Fibroblast of upper back skin (primary cell): ENCODE results near the gene CHCHD4.

Experiments
- DNase-seq: peaks from one replicate; pipeline ENCODE4 v3.0.0-alpha.2; 2013

CHCHD4 gene

DNA sequence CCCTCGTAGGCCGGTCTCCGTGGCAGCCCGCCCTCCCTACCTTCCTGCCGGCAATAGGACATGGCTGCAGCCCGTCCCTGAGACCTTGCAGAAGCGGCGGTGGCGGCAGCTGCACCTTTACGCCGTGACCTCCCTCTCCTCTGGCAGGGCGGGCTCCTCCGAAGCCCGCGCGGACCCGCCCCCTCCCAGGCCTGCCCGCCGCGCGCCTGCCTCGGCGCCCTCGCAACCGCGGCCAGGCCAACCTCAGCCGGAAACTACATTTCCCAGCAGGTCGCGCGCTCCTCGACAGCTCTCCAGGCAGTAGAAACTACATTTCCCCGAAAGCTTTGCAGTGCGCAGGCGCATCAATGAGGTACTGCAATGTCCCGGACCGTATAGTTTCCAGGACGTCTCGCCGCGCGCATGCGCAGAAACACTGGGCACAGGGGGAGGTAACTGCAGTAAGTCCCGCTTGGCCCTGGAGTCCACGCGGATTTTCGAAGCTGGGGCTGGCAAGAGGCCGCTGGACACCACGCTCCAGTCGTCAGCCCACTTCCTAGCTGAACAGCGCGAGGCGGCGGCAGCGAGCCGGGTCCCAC is at the start of gene CHCHD4, which contains the start of gene TMEM43:
TSS of gene CHCHD4 (minus strand) at position 256 of the 578 bp plus-strand sequence. CDS start at position 62, 194 bp downstream.
TSS of gene TMEM43 (plus strand) at position 438 of the 578 bp plus-strand sequence. CDS start 142 bp downstream, outside the sequence.
- peak; percentile 100 for DNase-seq

DNA sequence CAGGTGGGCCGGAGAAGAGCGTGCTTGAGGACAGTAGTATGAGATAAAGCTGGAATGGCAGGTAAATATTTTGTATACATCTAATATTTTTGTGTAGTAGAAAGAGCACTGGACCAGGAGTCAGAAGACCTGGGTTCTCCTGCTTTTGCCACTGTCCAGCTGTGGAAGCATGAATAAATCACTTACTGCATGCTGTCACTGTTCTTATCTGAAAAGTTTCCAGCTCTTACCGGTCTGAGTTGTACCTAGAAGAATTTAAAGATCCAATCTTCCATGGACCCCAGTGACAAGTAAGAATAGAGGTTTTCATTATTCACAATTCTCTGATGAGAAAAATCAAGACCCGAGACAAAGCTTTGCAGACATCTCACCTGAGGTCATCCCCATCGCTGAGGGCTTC is 47.8 kb upstream of the CHCHD4 start:
- DNase-seq = no peak

DNA sequence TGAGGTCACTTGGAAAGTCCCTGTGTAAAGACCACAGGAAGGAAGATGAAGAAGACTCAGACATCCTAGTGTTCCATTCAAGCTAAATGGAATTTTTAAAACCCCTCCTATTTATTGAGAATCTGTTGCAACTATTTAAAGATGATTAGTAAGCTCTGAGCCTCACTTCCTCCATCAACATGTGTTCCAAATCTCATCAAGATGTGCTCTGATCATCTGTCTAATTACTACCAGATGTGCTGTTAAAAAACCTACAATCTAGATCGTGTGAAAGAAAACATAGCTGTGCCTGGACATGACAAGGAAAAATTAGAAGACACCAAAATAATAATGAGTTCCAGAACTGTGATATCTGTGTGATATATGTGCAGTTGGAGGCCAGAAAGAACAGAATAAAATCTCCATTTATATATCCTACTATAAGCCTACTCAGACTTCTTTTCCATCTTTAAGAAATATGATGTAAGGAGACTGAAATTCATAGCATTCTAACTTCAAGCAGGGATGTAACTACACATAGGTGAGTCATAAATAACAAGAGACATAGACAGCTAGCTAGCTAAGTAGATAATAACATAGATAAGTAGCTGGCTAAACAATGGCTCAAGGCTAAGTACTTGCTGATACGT is 46.0 kb upstream of the CHCHD4 start:
- peak; percentile 91 for DNase-seq

DNA sequence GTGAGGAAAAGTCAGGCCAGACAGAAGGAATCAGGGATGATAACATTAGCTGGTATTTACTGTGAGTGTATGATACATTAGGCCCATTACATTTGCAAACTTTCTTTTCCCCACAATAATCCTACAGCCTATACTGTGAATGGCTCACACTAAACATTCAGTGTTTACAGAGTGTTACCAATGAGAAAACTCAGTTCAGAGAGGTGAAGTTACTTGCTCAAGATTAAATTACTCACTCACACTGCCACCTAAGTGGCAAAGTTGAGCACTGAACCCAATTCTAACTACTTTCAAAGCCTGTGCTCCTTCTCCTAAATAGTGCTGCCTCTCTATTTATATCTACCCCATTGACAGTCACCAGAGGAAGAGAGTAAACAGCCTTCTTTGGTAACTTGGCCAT is 45.2 kb upstream of the CHCHD4 start:
- no peak for DNase-seq

DNA sequence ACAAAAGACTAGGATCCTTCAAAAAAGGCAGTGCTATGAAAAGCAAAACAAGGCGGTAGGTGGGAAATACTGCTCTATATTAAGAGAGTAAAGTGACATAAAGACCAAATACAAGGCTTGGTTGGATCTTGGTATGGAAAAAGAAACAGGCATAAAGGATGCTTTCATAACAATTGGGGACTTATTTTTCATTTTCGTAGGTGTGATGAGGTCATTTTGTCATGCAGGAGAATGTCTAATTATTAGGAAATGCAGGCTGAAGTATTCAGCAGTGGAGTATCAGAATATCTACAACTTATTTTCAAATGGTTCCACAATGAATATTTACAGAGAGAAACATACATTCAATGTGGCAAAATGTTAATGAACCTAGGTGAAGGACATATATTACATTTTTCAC is 44.8 kb upstream of the CHCHD4 start:
- no peak for DNase-seq

DNA sequence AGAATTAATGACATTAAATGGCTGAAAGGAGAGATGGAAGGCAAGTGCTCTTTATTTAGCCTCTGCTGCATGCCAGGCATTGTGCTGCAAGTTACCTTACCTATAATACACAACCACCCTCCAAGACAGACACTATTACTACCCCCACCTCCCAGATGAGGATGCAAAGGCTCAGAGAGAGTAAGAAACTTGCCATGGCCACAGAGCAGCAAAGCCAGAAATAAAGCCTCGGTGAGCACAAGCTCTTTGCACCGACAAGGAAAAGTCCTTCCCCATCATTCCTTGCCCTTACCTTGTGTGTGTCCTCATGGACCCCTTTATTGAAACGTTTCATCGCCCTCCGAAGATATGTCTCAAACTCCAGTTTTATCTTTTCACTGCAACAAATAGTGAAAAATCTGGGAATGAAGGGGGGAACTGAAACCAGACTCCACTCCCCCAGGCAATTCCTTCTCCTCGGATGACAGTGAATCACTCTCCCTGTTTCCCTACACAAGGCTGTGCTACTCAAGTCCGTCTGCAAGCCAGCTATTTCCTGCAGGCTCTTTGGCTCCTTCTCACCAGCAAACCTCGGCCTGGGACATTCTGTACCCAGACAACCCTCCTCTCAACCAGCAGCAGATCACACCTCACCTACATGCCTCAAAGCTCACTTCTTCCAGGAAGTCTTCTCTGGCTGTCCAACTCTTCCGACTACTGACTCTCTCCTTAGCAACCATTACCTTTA is 42.4 kb upstream of the CHCHD4 start:
- DNase-seq = no peak

DNA sequence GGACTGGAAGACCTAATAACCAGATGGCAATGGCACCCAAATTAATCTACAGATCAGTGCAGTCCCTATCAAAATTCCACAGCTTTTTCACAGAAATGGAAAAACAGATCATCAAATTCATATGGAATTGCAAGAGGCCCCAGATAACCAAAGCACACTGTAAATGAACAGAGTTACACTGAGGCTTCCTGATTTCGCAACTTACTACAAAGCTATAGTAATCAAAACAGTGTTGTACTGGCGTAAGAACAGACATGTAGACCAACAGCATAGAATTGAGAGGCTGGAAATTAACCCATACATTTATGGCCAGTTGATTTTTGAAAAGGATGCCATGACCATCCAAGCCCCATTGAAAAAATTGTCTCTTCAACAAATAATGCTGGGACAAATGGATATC is 37.5 kb upstream of the CHCHD4 start:
- DNase-seq = no peak

DNA sequence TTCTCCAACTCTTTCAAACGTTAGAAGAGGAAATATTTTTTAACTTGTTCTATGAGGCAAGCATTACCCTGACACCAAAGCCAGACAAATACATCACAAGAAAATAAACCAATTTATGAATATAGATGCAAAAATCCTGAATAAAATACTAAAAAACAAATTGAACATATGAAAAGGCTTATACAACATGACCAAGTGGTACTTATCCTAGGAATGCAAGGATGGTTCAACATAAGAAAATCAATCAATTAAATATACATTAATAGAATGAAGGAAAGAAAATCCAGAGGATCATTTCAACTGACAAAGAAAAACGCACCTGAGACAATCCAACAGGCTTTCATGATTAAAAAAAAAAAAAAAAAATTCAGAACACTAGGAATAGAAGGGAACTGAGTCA is 36.6 kb upstream of the CHCHD4 start:
- DNase-seq = no peak

DNA sequence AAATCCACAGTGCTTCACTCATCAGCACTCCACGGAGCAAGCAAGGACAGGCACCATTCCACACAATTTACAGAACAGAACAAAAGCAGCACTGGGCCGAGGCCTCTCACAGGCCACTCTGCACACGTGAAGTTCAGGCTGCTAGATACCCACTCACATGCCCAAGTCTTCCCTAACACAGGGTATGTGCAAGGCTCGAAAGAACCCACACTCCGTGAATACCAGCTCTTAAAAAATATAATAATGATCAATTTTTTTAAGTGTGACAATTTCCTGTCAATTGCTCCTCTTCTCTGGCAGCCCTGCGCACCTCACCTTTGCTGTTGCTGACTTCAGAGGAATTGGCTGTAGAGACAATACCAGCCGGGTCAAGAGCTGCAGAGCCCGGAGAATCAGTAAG is 34.8 kb upstream of the CHCHD4 start:
- no peak for DNase-seq

DNA sequence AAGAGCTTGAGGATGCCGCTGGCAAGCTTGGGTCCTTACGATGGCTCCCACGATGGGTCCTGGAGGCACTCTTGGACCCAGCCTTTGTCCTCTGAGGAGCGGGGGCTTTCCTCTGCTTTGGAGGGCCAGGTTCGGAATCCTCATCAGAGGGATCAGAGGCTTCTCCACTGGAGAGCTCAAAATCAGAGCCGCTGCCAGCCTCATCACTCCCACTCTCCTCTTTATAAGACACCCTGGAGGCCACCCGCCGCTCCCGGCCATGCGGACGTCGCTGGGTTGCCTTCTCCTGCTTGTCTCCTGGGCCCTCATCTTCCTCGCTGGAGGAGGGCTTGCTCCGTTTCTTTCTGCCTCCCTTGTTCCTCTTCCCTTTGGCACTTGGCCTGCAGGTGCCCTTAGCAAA is 33.7 kb upstream of the CHCHD4 start:
- no peak for DNase-seq

DNA sequence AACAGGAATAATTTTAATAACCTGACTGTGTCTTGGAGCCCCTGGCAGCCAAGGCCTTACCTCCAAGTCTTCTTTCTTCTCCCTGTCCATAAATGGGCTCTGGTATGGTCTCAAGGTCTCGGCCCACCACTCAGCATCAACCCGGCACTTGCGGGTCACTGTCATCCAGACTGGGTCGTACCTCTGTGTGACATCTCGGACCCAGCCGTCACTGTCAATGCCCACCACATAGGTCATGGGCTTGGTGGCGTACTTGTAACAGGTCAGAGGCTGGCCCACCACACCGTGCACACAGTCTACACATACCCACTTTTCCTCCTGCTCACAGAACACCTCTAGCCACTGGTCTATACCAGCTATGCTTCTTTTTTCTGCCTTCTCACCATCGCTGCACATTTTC is 33.3 kb upstream of the CHCHD4 start:
- DNase-seq = no peak

DNA sequence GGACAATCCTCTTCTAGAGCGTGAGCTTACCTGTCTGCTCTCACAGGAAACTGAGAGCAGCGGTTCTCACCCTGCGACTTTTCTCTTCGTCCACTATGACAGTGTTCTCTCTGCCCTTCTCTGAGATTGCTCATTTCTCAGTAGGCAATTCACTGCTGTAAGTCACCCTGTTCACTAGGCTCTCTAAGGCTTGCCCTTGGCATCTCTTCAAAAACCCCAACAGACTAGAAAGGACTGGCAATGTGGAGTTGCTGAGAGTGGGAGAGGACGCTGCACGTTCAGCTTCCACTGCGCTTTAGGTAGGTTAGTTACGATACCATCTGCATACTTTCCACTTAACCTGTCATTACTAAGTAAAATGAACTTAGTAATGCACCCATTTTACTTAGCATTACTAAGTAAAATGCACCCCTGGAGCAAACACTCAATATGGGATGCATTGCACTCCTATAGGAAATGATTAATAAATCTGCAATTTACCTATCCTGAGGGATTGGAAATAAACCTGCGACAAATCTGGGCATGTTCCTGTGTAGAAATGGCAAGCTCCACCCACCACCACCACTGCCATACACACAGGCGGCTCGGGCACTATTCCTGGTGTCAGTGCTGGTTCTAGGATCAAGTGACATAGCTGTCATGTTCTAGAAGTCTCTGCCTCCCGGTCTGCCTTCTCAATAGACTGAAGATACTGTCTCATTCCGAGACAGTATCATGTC is 32.3 kb upstream of the CHCHD4 start:
- no peak for DNase-seq

DNA sequence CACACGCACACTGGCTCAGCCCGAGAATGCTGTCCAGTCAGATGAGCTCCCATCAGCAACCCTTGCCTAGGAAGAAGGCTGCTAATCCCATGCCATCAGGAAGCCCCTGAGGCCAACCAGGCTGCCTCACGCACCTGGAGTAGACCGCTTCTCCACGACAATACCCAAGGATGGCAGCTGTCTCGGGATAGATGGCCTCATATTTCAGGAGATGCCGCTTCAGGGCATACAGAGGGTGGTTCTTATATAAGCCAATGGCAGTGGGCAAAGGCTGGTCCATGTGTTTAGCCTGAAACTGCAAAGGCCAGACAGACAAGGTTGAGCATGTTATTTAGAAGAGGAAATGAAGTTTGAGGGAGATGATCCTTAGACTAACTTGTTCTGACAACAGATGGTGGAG is 31.5 kb upstream of the CHCHD4 start:
- no peak for DNase-seq

DNA sequence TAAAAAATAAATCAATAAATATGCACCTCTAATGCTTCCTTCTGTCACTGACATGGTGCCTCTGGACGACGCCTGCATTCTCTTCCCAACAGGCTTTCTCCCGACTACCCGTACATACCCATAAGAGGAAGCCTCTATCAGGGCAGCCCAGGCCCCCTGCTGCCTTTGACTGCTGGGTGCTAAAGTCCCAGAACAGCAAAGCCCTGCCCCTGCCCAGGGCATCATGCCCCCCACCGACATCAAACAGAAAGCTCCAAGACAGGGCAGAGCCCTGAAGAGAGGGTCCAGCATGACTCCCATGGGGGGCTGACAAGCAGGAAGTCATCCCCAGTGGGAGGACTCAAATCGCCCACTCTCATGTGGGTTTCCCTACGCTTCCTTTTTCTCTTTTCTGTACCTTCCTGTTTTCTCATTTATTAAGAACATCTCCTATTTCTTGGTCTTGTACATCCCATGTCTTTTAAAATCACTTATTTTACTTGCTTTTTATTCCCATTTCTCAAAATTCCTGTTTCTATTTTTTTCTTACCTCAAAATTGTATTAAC is 30.3 kb upstream of the CHCHD4 start:
- DNase-seq = no peak

DNA sequence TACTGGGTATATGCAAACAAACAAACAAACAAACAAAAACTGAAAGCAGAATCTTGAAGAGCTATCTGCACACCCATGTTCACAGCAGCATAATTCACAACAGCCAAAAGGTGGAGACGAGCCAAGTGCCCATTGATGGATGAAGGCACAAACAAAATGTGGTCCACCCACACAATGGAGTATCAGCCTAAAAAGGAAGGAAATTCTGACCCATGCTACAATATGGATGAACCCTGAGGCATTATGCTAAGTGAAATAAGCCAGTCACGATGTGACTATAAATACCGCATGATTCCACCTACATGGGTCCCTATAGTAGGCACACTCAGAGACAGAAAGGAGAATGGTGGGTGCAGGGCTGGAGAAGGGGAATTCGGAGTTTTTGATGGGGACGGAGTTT is 29.6 kb upstream of the CHCHD4 start:
- no peak for DNase-seq

DNA sequence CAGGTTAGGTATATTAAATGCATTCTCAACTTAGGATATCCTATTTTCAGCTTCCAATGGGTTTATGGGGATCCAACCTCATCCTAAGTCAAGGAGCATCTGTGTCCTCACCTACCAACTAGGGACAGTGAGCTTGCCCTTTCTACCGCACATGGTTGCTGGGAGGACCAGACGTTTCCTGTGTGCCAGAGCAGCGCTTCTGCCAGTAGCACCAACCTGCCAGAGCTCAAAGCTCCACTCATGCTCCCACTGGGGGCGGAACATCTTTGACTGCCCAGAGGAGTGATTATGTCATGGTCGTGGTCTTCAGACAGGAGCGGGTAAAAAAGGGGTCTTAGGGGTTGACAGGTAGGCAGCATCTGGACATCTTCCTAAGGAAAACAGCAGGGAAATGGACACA is 29.0 kb upstream of the CHCHD4 start:
- DNase-seq = no peak

DNA sequence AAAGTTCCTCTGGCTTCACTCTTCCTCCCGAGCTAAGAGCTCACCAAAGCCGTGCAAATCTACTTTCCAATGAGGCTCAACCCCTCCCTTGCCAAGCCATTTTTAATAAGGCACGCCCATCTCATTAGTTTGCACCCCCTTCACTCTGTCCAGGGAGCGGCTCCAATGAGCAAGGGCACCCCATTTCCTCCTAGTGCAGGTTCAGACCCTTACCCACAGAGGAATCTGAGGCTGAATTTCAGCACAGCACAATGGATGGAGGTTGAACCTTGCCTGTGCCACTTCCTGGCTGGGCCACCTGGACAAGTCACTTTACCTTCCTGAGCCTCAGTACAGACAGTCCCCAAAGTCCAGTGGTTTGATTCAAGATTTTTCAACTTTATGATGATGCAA is 28.3 kb upstream of the CHCHD4 start:
- no peak for DNase-seq

DNA sequence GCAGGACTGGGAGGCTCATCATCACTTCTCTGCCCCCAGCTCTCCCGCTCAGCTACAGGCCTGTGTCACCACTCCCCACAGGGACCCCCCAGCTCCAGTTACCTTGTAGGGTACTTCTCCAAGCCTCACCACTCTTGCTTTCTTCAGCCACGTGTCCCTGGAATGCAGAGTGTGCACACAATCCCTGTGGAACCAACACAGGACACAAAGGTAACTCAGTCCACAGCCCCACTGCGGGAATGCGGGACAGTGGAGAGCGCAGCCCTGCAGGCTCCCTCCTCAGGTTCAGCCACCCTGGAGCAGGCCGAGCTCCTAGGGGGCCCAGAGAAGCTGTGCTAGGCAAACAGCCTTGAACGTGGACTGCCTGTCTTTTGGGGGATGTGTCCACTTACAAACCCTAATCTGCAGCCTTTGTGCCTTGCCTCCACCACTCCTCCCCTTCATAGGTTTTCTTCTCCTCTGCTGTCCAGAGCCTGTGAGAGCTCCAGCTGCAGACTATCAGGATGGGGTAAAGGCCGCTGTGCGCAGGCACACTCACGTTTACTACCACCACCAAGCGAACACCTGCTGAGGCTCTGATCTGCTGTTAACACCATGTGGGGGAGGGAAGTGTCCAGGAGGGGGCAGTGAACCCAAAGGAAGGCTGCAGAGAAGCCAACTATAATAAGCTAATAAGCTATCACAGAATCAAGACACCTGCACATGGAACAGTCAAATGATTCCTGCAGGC is 27.7 kb upstream of the CHCHD4 start:
- DNase-seq = no peak

DNA sequence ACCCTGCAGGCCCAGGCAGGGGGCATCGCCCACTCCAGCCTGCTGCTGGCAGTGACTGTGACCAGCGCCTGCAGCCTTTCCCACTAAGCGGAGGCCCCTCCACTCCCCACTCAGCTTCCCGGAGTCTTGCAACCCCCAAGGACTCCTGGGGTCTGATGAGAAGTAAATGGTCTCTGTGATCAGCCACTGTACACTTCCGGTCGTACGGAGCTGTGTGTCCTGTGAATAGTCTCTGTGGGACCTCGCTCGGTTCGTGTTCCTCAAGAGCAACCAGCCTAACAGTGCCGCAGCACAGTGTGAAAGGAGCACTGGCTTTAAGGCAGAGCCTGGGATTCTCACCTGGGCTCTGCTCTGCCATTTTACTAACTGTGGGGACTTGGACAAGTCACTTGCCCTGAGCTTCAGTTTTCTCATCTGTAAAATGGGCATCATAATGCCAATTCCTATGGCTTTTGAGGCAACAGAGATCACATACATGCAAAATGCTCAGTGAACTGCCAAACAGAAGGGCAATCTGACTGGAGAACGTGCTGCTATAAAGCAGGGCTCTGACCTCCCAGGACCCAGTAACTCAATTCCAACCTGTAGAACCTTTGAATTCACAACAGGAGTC is 26.9 kb upstream of the CHCHD4 start:
- DNase-seq = no peak

DNA sequence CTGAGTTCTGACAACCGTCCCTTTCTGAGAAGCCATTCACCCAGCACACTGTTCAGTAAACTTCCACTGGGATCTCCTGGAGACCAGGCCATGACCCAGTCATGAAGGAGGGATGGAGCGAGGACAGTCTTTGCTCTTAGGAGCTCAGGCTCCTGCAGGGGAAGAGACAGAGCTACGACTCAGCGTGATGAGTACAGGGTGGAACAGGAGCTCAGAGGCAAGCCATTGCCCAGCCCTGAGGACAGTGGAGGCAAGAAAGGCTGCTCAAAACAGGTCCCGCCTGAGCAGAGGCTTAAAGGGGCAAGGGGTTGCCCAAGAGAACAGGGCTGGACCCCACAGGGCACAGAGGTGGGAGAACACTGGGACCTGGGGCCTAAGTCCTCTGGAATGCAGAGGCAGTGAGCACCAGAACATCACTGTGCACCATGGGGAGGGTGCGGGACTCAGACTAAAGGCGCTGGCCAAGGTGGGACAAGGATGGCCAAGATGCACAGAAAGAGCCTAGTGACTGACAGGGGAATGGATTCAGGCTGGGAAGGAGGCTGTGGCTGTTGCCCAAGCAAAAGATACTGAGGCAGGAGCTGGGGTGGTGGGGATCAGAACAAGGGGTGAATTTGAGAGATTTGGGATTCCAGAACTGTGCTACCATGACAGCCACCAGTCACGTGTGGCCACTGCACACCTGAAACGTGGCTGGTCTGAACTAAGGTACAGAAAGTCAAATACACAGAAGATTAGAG is 26.0 kb upstream of the CHCHD4 start:
- DNase-seq = no peak

DNA sequence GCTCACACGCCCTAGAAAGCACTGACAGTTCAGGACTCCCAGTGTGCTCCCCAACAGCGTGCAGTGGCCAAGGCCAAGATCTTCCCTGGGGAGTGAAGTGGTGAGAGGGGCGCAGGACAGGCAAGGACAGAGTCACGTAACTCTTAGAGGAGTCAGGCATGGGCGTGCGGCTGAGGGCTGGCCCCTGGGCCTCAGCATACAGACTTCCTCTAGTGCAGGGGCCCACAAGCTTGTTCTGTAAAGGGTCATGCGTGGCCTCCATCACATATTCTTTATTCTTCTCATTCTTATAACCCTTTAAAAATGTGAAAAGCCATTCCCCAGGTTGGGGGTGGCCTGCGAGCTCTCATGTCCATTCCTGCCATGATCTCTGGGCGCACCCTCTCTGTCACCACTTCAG is 25.4 kb upstream of the CHCHD4 start:
- no peak for DNase-seq
